GM19238 (cell line): ENCODE results near the gene COPB2.
"Not testable (repeated sequence)": the region's sequence is repeated elsewhere in the genome, so short reads cannot be mapped to it uniquely, and the experiment has no call there.

Experiments used
- DNase-seq: peaks from one replicate; pipeline ENCODE4 v3.0.0; 2011; ENCODE audit warnings: low spot score; ENCODE audit not compliant: insufficient read length

COPB2 gene

GRCh38 chr3:139389552-139390368 lies at the start of gene COPB2:
COPB2 (minus strand) TSS chr3:139389647; CDS start chr3:139389550, 97 bp downstream.
- peak; percentile 86 for DNase-seq

DNA sequence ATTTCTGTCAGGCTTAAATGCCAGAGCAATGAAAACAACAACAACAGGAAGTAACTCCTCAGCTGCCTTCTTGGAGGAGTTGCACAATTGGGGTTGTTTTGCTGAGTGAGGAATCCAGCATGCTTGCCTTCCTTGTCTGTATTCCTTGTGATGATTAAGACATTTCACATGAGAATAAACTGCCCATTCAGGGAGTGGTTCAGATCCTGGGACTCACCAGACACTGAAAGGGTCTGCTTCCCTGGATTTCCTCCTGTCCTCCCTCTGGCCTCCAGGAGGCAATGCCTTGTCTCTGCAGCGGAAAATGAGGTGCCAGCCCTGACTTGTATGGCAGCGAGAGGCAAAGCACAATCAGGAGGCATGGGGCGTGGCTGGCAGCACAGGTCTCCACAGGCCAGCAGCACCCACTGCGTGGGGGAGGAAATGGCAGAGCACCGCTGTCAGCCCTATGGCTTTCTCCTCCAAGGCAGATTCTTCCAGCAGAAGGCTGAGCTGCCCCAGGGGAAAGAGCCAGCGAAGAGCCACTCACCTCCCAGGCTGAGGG lies 45.4 kb upstream of the COPB2 start:
- DNase-seq, result no peak

DNA sequence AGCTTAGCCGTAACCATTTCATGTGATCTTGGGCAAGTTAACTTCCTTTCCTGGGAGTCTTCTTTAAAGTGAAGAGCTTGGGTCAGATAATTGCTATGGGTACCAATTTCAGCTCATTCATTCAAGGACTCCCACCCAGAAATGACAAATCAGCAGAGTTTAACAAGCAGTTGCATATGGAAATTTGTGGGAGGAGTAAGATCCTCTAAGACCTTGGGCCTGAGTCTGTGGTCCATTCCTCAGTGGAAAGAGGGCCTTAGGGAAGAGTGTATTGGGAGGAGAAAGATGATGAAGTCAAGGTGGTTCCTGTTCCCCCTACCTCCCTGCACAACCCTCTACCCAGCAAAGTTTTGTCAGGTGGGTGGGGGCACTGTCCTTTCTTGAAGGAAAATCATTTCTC lies 44.8 kb upstream of the COPB2 start:
- no peak for DNase-seq

DNA sequence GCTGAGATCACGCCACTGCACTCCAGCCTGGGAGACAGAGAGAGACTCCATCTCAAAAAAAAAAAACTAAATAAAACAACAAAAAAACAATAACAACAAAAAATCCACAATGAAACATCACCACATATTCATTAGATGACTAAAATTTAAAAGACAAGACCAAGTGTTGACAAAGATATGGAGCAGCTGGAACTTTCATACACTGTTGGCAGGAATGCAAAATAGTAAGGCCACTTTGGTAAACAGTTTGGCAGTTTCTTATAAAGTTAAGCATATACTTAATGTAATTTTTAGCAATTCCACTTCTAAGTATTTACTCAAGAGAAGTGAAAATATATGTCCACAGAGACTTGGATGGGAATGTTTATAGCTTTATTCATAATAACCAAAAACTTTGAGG lies 43.6 kb upstream of the COPB2 start:
- no peak for DNase-seq

DNA sequence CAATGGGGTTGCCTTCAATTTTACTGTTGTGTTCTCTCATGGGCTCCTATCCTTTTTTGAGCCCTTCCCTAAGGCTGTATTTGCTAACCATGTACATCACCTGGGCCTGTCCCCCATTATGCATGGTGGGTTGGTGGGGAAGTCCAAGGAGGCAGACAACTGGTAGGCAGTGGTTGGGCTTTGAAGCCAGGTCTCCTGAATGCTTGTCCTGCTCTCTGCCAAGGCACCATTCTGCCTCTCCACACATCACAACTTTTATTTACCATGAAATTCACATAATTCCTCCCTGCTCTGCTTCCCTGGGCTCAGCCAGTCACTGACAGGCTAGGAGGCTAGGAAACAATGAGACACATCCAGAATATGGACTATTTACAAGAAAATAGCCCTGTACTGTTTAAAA lies 41.0 kb upstream of the COPB2 start:
- DNase-seq, result no peak

DNA sequence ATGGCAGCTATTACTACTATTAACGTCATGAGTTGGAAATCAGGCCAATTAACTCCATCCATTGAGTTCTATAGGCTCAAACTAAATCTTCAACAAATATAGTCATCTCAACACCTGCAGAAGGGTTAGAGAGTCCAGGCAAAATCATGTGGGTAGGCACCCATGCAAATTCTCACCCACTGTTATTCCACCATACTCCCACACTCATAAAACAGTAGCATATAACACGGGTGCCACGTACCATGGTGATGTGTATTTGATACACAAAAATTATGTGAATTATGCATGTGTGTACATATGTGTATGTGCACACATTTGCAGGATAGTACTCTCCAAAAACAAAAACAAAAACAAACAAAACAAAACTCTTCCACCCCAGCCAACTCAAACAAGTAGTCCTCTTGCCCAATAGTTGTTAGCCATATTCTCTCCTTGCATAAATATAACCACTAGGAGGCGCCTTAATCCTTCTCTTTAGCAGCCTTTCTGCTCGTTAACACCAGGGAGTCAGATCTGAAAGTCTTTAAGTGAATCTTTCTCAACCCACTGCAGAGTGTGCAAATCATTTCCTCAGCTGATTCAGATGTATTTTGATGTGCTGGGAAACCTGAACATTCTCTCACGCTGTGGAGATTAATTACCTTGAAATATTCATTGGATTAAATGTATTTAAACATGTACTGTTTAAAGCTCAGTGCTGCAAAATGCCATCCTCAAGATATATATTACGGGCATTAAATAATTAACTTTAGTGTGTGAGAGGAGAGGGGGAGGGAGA lies 38.0 kb upstream of the COPB2 start:
- peak; percentile 42 for DNase-seq

DNA sequence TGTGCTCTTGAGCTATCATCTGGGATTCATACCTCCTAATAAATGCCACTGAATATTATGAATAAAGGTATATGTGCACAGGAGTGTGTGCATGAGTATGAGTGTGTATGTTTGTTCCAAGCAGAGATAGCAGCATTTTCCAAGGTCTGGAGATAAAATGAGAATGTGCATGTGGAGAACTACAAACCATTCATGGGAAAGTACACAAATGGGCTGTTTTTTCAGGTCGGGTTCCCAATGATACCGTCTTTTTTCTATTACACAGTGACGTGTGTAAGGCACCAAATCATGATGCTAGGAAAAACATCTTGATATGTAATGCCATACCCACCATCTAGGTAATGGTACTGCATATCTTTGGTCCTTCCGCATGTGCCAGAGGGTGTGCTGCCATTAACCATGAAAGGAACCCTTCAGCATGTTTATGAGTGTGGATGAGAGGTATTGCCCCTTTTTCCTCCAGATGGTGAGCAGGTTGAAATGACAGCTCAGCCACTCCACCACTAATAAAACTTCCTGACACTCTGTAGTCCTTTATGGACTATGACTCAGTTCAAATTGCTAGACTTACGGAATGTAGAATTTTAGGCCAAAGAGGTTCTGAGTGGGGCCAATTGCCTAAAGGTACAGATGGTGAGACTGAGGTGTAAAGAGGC lies 36.4 kb upstream of the COPB2 start:
- DNase-seq, result no peak

- no peak for DNase-seq
These were observed 33.8 kb upstream of the COPB2 start for GRCh38 chr3:139423232-139423631.

DNA sequence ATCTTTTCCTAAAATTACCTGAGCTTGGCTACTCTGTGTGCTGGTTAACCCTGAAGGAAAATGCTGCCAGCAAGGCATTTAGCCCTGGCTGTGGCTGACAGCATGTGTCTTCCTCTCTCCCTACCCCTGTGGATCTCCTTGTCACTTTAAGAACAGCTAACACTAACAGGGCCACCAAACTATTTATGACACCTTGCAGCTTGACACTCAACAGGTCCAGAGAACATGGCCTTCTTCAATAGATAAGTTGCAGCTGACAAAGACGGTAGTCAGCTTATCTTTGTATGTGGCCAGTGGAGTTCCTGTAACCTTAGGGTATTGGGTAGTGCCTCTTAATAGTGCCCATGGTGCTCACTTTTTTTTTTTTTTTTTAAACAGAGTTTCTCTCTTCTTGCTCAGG lies 32.0 kb upstream of the COPB2 start:
- DNase-seq, result no peak

GRCh38 chr3:139421040-139421439 lies 31.6 kb upstream of the COPB2 start:
- DNase-seq, result no peak

DNA sequence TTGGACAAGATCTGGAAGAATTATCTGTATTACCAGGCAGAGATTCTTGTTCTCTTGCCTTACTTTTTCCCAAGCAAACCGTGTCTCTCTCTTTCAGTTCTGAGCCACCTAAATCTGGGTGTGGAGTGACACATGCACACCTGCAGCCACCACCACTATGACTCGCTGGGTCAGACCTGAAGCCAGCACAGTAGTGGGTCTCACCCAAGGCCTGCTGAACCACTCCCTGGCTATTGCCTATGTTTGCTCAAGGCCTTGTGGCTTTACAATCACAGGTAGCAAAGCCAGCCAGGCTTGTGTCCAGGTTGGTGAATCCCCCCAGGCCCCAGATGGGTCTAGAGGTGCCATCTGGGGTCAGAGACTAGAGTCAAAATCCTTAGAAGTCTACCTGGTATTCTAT lies 28.7 kb upstream of the COPB2 start:
- DNase-seq, result no peak

GRCh38 chr3:139416275-139416674 lies 26.8 kb upstream of the COPB2 start:
- no peak for DNase-seq

DNA sequence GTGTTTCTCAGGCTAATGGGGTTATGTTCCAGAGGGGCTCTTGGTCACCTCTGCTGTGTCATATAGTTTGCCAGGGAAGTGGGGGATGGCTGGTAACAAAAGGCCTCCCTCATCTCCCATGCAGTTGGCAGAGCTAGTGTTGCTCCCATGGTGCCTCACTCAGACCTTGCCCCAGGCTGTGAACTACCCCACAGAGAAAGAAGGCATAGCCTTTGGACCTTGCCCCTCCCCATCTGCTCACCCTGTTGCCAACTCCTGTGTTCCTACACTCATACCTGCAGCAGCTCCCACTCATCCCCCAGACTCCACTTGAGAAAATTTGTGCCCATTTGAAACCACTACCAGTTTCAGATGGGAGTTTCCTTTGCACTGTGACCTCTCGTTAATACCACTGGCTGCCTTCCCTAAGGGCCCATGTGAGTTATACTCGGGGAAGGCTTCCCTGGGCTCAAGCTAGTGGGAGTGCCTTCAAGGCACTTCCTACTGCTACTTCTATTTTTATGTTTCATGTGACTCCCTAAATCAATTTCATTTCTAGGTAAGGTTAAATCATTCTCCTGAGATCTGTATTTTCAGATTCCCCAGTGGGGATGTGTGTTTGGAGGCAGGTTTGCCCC lies 25.3 kb upstream of the COPB2 start:
- DNase-seq, result no peak

- not testable (repeated sequence) for DNase-seq
These were observed 23.4 kb upstream of the COPB2 start for GRCh38 chr3:139412891-139413290.

GRCh38 chr3:139401155-139401554 lies 11.7 kb upstream of the COPB2 start:
- not testable (repeated sequence) for DNase-seq

- DNase-seq, result no peak
These were observed 7.3 kb upstream of the COPB2 start for GRCh38 chr3:139396707-139397106.

GRCh38 chr3:139394116-139394515 lies 4.7 kb upstream of the COPB2 start:
- DNase-seq, result no peak

DNA sequence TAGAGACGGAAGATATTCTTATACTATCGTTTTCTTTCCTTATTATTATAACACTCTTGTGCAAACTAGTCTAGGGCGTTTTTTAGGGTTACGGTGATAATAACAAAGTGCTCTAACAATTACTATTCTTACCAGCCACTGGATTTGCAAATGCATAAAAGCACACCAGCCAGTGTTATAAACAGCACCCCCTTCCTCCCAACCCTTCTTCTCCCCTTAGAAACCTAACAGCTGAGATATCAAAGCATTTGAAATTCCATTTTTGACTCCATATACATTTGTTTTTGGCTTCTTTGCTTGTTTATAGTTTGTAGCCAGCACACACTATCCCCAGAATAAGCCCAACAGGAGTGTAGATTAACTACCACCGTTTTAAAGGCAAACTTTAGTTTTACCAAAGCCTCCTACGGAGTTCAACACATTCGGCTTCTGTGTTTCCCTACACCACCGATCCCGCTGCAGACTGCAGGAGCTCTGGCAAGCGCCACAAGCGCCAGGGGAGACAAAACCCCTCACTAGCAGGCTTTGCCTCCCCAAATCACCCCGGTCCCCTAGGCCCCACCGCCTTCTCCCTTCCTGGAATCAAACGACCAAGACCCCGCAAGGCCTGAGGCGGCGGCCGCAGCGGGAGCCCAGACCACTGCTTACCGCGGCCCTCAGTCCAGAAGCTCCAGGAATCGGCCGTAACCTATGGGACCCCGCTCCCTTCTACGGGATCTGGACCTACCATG lies 461 bp downstream of the COPB2 start:
- peak; percentile 5 for DNase-seq

GRCh38 chr3:139388077-139388476 lies 1.4 kb downstream of the COPB2 start:
- DNase-seq, result no peak

GRCh38 chr3:139382291-139382690 lies 7.2 kb downstream of the COPB2 start:
- not testable (repeated sequence) for DNase-seq

GRCh38 chr3:139380575-139380974 lies 8.9 kb downstream of the COPB2 start:
- DNase-seq, result no peak
